Suppressor macrophage treated with lipopolysaccharide for 4 hours (primary cell): ENCODE results near the gene SDS.
"Not testable (repeated sequence)": the region's sequence is repeated elsewhere in the genome, so short reads cannot be mapped to it uniquely, and the experiment has no call there.

Source experiments
- DNase-seq: peaks from one replicate; pipeline ENCODE4 v3.0.0-alpha.2; 2020

Gene SDS

DNA sequence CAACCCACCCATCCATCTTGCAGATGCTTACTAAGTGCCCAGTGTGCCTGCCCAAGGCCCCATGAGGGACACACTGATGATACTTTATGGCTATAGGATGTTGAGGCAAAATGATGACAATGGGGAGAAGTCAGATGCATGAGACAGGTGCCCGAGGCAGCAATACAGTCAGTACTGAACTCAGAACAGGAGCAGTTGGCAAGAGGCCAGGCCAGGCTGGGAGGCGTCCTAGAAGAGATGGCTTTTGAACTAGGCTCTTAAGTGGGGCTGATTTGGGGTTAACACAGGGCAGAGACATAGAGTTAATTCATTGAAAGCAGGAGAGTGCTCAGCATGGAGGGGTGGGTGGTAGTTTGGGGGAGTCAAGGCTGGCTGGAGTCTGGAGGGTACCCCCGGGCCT is 29.7 kb downstream of the SDS start:
- no peak for DNase-seq

DNA sequence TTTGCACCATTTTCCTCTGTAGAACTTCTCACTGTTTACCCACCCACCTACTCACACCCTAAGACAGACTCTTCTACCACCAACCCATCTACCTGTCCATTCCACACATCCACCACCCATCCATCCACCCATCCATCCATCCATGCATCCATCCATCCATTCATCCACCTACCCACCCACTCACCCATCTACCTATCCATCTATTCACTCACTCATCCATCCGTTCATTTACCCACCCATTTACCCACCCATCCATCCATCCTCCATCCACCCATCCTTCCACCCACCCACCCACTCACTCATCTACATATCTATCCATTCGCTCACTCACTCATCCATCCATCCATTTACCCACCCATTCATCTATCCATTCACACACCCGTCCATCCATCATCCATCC is 30.2 kb downstream of the SDS start:
- DNase-seq, result no peak

DNA sequence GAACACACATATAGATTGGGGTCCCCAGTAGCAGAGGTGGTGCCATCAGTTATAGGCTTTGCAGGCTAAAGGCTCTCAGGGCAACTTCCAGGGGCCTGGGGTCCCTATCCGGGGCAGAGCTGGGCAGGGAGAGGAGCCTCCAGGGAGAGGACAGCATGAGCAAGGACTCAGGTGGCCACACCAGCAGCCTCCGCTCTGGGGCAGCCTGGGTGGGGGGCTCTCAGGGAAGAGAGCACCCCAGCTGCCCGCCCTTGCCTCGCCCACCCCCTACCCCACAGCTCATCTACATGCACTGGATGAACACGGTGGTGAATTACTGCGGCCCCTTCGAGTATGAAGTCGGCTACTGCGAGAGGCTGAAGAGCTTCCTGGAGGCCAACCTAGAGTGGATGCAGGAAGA is 31.3 kb downstream of the SDS start:
- DNase-seq, result no peak

DNA sequence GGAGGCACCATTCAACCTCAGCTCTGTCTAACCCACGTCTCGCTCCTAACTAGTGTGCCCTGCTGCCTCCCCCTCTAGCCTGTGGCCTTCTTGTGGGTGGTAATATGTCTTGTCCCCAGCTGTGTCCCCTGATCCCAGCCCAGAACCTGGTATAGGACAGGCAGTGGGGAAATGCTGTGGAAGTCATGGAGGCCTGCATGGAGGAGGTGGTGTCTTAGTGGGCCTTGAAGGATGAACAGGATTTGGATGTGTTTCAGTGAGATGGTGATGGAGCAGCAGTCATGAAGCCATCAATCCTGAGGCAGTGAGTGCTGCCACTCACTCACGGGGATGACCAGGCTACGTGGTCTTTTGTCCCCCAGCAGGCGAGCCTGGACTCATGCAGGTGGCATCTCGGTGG is 31.9 kb downstream of the SDS start:
- DNase-seq, result no peak

DNA sequence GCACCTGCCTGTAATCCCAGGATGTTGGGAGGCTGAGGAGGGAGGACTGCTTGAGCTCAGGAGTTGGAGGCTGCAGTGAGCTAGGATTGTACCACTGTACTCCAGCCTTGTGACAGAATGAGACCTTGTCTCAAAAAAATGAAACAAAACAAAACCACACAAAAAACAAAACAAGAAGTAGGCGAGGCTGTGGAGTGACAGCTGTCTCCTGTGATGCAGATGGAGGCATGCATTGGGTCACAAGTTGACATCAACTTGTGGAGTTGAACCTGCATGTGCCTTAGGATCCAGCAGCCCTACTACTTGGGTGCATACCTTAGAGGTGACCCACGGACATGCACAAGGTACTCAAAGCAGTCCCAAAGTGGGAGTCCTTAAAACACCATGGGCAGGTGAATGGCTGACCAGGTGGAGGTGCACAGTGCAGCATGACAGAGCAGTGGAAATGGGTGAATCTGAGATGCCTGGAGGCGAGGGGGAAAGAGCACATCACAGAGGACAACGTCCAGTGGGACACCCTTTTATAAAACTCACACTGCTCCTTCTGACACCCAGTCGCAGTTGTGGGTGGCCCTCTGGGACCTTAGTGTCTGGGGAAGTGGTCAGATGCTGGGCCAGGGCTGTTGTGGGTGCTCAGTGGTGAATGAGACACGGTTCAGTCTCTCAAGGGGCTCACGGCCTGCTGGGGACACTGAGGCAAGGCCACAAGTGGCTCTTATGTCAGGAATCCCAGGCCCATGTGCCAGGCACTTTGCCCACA is 32.6 kb downstream of the SDS start:
- peak; percentile 12 for DNase-seq

DNA sequence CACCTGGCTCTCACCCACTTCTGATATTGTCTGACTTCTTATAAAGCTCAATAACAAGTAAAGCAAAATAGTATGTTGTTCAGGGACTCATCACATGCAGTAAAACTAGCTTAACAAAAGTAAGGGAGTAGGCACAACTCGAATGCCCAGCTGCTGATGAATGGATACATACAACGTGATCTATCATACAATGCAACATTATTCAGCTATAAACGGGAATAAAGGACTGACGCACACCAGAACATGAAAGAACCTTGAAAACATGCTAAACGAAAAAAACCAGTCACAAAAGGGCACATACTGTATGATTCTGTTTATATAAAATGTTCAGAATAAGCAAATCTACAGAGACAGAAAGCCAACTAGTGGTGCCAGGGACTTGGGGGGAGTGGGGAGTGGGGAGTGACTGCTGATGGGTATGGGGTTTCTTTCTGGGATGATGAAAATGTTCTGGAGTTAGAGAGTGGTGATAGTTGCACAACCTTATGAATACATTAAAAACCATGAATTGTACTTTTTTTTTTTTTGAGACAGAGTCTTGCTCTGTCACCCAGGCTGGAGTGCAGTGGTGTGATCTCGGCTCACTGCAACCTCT is 34.2 kb downstream of the SDS start:
- no peak for DNase-seq

DNA sequence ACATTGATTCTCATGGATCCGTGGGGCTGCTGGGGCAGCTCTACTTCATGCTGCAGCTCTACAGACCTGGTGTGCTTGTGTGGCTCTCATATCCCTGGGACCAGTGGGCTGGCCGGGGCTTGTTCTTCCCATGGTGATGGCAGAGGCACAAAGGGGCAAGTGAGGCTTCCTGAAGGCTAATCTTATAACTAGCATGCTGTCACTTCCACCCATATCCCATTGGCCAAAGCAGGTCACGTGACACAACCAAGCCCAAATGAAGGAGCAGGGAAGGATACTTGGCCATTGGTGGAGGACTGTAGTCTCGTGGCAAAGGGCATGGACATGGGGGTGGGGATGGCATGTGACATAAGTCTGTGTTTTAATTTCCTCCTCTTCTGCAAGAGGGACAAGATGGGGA is 35.4 kb downstream of the SDS start:
- DNase-seq, result no peak

DNA sequence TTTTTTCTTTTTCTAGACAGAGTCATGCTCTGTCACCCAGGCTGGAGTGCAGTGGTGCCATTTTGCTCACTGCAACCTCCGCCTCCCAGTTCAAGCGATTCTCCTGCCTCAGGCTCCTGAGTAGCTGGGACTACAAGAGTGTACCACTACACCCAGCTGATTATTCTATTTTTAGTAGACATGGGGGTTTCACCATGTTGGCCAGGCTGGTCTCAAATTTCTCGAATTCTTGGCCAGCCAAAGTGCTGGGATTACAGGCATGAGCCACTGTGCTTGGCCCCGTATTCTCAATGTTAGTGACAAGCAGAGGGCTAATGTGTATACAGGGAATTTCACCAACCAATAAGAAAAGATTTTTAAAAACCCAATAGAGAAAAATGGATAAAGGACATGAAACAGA is 36.9 kb downstream of the SDS start:
- no peak for DNase-seq

DNA sequence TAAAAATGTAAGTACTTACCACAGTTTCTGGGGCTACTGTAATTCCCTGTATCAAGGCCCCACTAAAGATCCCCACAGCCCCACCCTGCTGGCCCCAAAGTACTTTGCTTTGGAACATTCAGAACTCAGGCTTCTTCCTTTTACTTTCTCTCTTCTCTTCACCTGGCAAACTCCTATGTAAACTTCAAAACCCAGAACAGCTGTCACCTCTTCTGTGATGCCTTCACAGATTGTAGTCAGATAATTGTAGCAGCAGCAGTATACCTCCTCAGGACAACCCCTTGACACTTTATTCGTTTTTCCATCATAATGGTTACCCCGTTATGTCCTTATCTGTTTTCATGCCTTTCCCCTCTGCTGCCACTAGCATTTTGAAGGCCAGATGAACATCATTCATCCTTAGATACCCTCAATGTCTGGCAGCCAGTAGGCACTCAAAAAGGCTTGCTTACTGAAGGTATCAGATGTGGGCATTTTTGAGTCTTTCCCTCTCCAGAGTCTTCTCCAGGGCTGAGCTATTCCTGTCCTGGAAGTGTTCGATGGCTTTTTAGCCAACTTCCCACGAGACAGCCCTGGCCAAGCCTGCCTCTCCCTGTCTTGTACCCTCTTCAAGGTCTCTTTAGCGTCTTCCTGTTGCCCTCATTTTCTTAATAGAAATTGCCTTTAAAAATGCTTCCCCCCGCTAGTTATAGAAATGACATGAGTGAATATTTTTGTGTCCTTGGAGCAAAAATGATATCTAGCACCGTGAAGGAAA is 37.9 kb downstream of the SDS start:
- DNase-seq, result no peak

DNA sequence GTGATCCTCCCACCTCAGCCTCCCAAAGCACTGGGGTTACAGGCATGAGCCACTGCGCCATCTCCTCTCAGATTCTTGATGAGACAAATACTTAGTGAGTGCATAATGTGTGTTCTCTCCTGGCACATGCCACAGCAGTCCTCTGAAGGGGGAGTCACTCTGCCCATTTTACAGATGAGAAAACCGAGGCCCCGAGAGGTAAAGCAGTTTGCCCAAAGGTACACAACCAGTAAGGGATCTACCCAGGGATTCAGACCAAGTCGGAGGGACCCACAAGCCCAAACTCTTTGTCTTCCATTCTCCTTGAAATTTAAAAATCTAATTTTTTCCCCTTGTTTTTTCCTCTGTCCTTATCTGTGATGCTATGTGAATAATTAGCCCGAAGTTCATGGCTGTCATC is 39.0 kb downstream of the SDS start:
- DNase-seq, result no peak

DNA sequence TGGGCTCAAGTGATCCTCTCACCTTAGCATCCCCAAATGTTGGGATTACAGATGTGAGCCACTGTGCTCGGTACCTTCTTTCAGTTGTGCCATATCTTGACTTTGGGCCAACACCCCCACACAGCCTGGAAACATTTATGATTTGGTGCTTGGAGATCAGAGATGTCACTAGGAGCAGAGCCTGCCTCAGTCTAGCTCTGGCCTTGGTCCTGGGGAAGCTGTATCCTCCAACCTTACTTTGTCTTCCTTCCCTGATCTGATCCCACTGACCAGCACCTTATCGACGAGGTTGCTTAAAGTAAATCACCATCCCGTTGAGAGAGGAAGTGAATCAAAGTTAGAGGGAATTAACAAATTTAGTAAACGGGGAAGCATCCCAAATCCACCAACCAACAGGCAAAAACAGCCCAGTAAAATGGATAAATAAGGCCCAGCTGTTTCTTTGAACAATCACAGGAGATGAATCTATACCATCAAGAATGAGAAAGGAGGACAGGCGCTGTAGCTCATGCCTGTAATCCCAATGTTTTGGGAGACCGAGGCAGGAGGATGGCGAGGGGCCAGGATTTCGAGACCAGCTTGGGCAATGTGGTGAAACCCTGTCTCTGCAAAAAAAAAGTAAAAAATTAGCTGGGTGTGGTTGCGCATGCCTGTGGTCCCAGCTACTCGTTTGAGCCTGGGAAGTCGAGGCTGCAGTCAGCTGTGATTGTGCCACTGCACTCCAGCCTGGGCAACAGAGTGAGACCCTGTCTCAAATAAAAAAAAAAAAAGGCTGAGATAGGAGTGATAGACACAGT is 41.9 kb downstream of the SDS start:
- no peak for DNase-seq

DNA sequence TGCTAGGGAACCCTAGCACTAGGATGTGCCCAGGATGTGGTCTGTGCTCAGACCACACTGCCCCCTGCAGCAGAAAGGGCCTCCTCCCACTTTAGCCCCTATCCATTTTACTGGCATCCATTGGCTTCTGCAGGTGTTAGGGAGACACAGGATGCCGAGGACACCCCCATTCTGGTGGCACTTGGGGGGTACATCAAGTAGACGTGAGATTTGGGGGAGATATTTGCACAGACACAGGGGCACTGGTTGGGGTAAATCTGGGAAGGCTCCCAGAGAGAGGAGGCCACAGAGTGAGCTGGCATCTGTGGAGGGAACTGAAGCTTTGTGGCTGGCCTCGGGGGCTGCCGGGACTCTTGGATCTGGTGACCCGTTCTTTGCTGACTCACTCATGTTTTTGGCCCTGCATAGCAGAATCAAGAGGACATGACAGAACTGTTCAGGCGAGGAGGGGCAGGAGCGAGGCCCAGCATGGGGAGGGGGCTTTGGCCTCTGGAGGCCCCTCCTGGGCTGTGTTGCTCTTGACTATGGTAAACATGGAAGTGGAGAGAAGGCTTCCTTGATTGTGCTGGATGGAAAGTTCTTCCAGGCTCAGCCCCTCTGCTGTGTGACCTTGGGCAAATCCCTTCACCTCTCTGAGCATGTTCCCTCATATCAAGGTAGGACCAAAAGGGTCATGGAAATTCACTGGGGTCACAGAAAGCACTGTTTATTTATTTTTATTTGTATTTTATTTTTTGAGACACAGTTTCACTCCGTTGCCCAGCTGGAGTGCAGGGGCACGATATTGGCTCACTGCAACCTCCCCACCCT is 43.5 kb downstream of the SDS start:
- DNase-seq, result peak; percentile 68

DNA sequence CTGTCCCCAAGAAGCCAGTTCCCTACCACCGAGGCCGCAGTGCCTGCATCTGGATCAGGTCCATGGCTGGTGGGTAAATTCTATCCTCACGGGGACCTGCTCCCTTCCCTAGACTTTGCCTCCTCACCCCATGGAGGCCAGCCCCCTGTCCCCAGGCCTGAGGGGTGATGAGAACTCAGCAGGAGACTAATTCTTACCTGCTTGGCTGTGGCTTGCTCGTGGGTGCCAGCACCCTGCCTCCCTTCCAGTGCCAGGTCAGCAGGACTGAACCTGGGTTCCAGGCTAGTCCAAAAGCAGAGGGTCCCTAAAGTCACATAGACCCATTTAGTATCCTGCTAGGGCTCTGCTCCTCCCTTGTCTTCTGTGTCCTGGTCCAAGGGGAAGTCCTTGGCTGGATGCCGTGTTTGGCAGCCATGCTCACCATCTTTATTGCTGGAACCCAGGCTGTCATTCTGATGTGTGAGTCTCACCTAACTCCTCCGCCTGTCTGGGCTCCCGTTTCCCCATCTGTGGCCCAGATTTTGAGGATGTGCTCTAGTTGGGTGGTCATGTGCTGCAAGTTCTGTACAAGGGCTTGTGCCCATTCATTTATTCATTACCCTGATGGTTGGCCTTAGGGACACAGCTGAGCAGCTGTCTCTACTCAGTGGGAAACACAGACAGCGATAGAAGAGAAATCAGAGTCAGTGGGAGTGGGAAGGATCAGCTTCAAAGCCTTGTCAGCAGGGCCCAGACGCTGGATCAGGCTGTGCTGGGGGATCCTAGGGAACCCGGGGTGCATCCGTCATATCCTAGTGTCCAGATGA is 44.4 kb downstream of the SDS start:
- peak; percentile 48 for DNase-seq

DNA sequence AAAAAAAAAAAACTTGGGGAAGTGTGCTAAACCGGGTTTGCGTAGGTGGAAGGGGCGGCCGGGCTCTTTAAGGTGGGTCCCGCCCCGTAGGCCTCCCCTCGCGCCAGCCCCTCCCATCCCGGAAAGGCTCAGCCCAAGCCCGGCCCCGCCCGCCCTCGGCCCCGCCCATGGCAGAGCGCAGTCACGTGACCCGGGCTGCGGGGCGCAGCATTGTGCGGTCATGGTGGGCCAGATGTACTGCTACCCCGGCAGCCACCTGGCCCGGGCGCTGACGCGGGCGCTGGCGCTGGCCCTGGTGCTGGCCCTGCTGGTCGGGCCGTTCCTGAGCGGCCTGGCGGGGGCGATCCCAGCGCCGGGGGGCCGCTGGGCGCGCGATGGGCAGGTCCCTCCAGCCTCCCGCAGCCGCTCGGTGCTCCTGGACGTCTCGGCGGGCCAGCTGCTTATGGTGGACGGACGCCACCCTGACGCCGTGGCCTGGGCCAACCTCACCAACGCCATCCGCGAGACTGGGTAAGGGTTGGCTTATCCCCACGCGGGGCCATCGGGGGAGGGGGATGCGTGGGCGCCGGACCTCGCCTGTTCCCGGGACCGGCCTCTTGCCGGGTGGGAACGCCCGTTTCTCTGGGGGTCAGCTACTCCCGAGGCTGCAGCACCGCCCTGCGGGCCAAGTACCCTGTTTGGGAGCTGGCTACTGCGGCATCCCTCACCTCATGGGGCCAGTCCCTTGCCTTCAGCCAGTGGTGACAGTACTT is 45.1 kb downstream of the SDS start, which contains the start of gene PLBD2:
PLBD2 (plus strand) TSS at position 207 of the 752 bp plus-strand sequence; CDS start at position 221, 14 bp downstream.
- DNase-seq, result peak; percentile 99

DNA sequence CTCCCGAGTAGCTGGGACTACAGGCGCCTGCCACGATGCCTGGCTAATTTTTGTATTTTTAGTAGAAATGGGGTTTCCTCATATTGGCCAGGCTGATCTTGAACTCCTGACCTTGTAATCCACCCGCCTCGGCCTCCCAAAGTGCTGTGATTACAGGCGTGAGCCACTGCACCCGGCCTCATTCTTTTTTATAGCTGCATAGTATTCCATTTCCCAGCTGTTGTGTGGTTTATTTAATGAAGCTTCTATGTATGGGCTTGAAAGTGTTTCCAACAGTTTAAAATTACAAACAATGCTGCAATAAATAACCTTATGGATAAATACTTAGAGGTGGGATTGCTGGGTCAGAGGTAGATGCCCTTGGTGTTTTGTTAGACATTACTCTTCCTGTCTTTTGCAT is 49.5 kb downstream of the SDS start:
- DNase-seq, result not testable (repeated sequence)

DNA sequence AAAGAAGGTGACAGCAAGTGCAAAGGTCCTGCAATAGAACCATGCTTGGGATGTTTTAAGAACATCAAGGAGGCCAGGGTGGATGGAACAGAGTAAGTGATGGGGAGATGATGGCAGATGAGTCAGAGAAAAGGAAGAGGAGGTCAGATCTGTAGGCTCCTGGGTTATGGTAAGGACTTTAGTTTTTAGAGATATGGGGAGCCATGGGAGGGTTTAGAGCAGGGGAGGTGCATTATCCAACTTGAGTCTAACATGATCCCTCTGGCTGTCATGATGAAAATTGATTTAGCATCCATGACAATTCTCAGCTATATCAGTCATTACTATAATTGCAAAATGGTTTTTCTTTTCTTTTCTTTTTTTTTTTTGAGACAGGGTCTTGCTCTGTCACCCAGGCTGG is 52.6 kb downstream of the SDS start:
- no peak for DNase-seq

DNA sequence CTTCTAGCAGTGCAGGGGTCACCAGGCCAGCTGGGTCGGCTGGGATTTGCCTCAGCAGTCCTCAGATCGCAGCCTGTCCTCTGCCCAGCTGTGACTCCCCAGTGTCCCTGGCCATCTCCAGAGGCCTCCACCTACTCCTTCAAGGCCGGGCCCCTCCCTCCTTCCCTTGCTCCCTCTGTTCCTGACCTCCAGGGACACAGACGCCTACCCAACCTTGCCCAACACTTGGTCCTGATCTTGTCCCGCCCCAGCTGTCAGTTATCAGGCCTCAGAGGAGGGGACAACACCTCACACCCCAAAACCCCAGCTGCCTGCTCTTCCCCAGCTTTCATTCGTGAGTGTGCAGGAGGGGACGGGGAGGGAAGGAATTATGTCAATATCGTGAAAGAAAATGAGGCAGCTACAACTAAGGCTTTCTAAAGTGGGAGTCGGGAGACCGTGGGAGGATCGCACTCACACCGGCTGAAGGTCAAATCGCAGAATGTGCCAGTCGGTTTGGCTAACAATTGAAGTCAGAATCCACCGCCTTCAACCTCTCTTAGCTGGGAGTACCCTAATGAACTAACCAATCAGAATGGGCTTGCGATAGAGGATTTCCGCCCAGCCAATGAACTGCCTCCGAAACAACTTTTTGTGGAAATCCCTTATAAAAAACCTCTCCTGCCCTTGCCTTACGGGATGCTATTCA is 54.7 kb downstream of the SDS start:
- no peak for DNase-seq

DNA sequence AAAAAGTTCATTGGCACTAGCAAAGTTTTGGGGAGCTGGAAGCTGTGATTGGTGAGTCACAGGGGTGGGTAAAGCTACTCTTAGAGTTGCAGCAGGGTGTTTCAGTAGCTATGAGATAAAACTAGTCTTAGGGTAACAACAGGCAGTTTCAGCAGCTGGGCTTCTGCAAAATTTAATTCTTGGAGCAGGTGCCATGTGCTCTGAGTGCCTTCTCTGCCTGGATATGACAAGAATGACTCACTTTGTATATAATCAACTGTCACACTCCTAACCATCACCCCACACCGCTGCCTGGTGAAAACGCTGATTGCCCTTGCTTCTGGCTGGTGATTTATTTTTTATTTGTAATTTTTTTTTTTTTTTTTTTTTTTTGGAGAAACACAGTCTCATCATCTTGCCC is 55.8 kb downstream of the SDS start:
- no peak for DNase-seq

DNA sequence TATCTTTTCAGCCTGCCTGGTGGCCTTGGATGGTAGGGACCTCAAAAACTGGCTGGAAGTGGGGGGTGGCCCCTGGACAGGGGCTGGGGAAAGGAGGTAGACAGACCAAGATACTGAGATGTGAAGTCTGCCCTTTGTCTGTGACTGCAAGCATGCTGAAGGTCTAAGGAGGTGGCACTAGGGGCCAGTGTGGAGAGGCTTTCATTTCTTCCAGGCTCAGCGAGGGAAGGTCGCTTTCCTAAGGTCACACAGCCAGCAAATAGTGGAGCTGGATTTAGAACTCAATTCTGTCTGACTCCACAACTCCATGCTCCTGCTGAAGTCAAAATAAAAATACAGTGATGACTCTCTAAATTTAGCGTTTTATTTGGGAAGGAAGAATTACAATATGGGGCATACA is 56.6 kb downstream of the SDS start:
- no peak for DNase-seq

DNA sequence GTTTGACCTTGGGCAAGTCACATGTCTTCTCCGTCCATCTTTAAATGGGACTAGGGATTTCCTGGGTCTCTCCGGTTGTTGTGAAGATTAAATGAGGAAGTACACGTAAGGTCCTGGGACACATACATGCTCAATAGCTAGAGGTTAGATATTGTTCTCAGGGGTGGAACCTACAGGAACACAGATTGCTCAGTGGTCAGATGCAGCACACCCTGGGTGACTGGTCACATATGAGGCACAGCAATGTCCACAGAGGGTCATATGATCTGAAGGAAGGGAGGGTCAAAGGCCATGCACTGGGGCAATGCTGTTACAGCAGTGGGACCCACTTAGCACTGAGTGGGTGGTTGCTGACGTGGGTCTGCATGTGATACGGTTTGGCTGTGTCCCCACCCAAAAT is 57.3 kb downstream of the SDS start:
- DNase-seq, result peak; percentile 60
